PC-9 (cell line): ENCODE data around the gene HINT2. TPM values are rescaled to one million over a fixed set of nuclear protein-coding genes. Genes with fewer than 3 reads are reported as not detected.

Source experiments
- BruUV-seq: library from RNA; stranded (reverse); fragments of 400-500 nt; replicated peaks from 2 replicates; lab custom pipeline; 2021; lab: Mats Ljungman, UMichigan
- CTCF ChIA-PET: fragments of 300-600 bp; sonication (Branson Sonifier 250); formaldehyde crosslinking; loops from one replicate; lab custom pipeline; 2022; ENCODE audit warnings: antibody characterized with exemption; lab: Charles Lee
- POLR2A ChIA-PET: fragments of 300-600 bp; sonication (Branson Sonifier 250); formaldehyde crosslinking; loops from one replicate; lab custom pipeline; 2022; ENCODE audit warnings: antibody characterized with exemption; ENCODE audit not compliant: unreplicated experiment; lab: Charles Lee
- DNase-seq, 2 experiments: peaks; one replicate each; pipeline versions ENCODE4 v3.0.0 to v3.0.0-alpha.2; 2015 to 2022; ENCODE audit warnings: mixed read lengths in 1 of 2
- H2AFZ ChIP-seq: fragments of 200-600 bp; sonication (generic); 2 replicates; pipeline ENCODE4 v1.8.1; 2017; ENCODE audit warnings: antibody characterized with exemption
- H3F3A ChIP-seq: fragments of 200-600 bp; sonication (generic); 2 replicates; pipeline ENCODE4 v1.8.1; 2017; ENCODE audit warnings: antibody characterized with exemption, mild to moderate bottlenecking, low read depth; ENCODE audit not compliant: insufficient read depth
- H3K27ac ChIP-seq: fragments of 200-600 bp; sonication (generic); 2 replicates; pipeline ENCODE4 v1.6.1; 2016; ENCODE audit warnings: mixed run types
- H3K27me3 ChIP-seq: fragments of 200-600 bp; sonication (generic); 2 replicates; pipeline ENCODE4 v1.6.1; 2016; ENCODE audit warnings: low read depth, mixed run types; ENCODE audit not compliant: insufficient read depth
- H3K36me3 ChIP-seq: fragments of 200-600 bp; sonication (generic); 2 replicates; pipeline ENCODE4 v1.6.1; 2016; ENCODE audit warnings: low read depth, mixed run types
- H3K4me1 ChIP-seq: fragments of 200-600 bp; sonication (generic); replicated peaks from 2 replicates; pipeline ENCODE4 v1.6.1; 2016; ENCODE audit warnings: mixed run types; ENCODE audit not compliant: insufficient read depth
- H3K4me2 ChIP-seq: fragments of 200-600 bp; sonication (generic); 2 replicates; pipeline ENCODE4 v1.6.1; 2017; ENCODE audit warnings: mixed run types
- H3K4me3 ChIP-seq: fragments of 200-600 bp; sonication (generic); 2 replicates; pipeline ENCODE4 v1.6.1; 2016; ENCODE audit warnings: mixed run types
- H3K79me2 ChIP-seq: fragments of 200-600 bp; sonication (generic); 2 replicates; pipeline ENCODE4 v1.6.1; 2017; ENCODE audit warnings: low read depth, mixed run types
- H3K9me2 ChIP-seq: fragments of 200-600 bp; sonication (generic); 2 replicates; pipeline ENCODE4 v1.8.1; 2017; ENCODE audit warnings: mild to moderate bottlenecking; ENCODE audit not compliant: insufficient read depth
- H3K9me3 ChIP-seq: fragments of 200-600 bp; sonication (generic); 2 replicates; pipeline ENCODE4 v1.8.1; 2016; ENCODE audit warnings: low read depth; ENCODE audit not compliant: insufficient read depth
- H4K20me1 ChIP-seq: fragments of 200-600 bp; sonication (generic); 2 replicates; pipeline ENCODE4 v1.8.1; 2017; ENCODE audit not compliant: insufficient read depth
- CTCF ChIP-seq: fragments of 200-600 bp; sonication (generic); conservative IDR thresholded peaks from 2 replicates; pipeline ENCODE4 v1.6.1; 2017; ENCODE audit warnings: mixed run types, antibody characterized with exemption, mild to moderate bottlenecking, moderate library complexity
- EZH2 ChIP-seq: fragments of 200-600 bp; sonication (generic); IDR thresholded peaks from 2 replicates; pipeline ENCODE4 v1.8.0; 2017; ENCODE audit warnings: antibody characterized with exemption, low read depth
- intact Hi-C: fragments of 100-400 bp; cut with micrococcal nuclease; formaldehyde crosslinking; loops from one replicate; pipeline ENCODE4 v1.10.0; 2022; ENCODE audit not compliant: unreplicated experiment
- total RNA-seq: library from RNA; stranded (reverse); gene quantifications from 2 replicates; pipeline ENCODE4 v1.2.3, GENCODE V29; 2021

Gene HINT2
- total RNA-seq, 1 experiment from 2014 or later: 53.1 TPM

DNA sequence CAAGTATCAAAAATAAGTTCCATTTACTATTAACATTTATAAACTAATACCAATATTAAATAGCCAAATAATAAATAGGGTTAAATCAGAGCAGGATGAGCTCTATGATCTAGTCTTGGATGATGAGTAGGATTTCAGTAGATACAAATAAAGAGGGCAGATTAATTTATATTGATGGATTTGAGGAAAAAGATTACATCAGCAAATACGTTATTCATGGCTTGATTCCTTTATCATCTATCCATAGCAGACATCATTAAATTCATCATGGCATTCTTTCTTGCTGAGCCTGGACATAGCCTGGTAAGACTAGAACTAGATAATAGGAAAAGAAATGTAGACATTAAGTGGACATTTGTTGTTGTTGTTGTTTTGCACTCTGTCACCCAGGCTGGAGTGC is 47.4 kb downstream of the HINT2 start:
- H3K9me3 ChIP-seq: no peaks in the 10 kb centered on the region
- CTCF ChIA-PET: interaction anchor here (0.7 kb wide), 1 partner anchor 121 kb away, joined by 4 read pairs; no protein-coding TSS in a partner anchor
- no peak overlapping the region for H3K27ac ChIP-seq
- POLR2A ChIA-PET: no interaction called here
- intact Hi-C loops: no loop called here
- no peaks in the 10 kb centered on the region for H4K20me1 ChIP-seq
- H3F3A ChIP-seq: peaks cover 16% of the 10 kb centered on the region
- BruUV-seq: no TSS peak
- H2AFZ ChIP-seq: no peak overlapping the region
- no peaks in the 10 kb centered on the region for H3K36me3 ChIP-seq
- H3K4me2 ChIP-seq: no peak overlapping the region
- DNase-seq: no peak
- no peak overlapping the region for H3K4me3 ChIP-seq
- TF ChIP-seq CTCF: no peak
- TF ChIP-seq EZH2: no peak
- H3K79me2 ChIP-seq: no peaks in the 10 kb centered on the region
- H3K9me2 ChIP-seq: no peaks in the 10 kb centered on the region
- H3K4me1 ChIP-seq: peaks cover 21% of the 10 kb centered on the region
- no peaks in the 10 kb centered on the region for H3K27me3 ChIP-seq

DNA sequence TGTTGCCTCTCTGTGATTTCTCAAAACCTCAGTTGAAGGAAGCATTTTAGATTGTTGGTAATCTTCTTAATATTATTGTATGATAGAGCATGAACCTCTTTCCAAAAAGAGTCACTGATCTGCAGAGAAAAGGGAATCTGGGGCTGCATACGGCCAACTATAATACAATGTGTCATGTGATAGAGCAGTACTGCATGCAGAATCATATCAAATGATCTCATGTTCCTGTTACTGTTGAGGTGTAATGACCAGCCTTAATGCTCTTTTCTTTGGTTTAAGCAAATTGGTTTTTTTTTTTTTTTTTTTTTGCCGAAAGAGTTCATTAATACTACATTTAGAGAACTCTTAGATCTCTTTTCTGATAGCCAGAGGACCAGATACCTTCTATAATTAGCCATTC is 47.8 kb downstream of the HINT2 start:
- no TSS peak for BruUV-seq
- CTCF ChIA-PET: no interaction called here
- H3F3A ChIP-seq: peaks cover 12% of the 10 kb centered on the region

GRCh38 chr9:35763803-35764202 is 51.0 kb downstream of the HINT2 start:
- Histone ChIP-seq H4K20me1 (no peaks in the 10 kb centered on the region), H3K27me3 (no peaks in the 10 kb centered on the region), H2AFZ (no peak overlapping the region), H3K4me1 (peaks cover 5% of the 10 kb centered on the region), H3F3A (peaks cover 3% of the 10 kb centered on the region; the same call in 1 of the 2 replicates), H3K27ac (no peak overlapping the region), H3K9me2 (no peaks in the 10 kb centered on the region), H3K4me3 (no peak overlapping the region), H3K9me3 (no peaks in the 10 kb centered on the region), H3K36me3 (no peaks in the 10 kb centered on the region), H3K79me2 (peaks cover 26% of the 10 kb centered on the region), H3K4me2 (no peak overlapping the region)
- CTCF ChIA-PET: no interaction called here
- DNase-seq: no peak
- TF ChIP-seq CTCF: no peak
- TF ChIP-seq EZH2: no peak
- POLR2A ChIA-PET: no interaction called here
- no TSS peak for BruUV-seq
- intact Hi-C loops: no loop called here

More for the DNA sequence above, 47.8 kb downstream of the HINT2 start:
- no peak overlapping the region for H3K4me2 ChIP-seq
- no peak overlapping the region for H3K4me3 ChIP-seq
- 0 out of 2 replicates have a peak, but pooled peaks cover under 1% of the 10 kb centered on the region for H3K79me2 ChIP-seq
- H2AFZ ChIP-seq: no peak overlapping the region
- DNase-seq: no peak
- no peaks in the 10 kb centered on the region for H3K27me3 ChIP-seq
- TF ChIP-seq CTCF: no peak
- POLR2A ChIA-PET: no interaction called here
- no peaks in the 10 kb centered on the region for H4K20me1 ChIP-seq
- H3K9me2 ChIP-seq: no peaks in the 10 kb centered on the region
- intact Hi-C loops: no loop called here
- H3K4me1 ChIP-seq: peaks cover 16% of the 10 kb centered on the region
- no peaks in the 10 kb centered on the region for H3K36me3 ChIP-seq
- no peaks in the 10 kb centered on the region for H3K9me3 ChIP-seq
- H3K27ac ChIP-seq: no peak overlapping the region
